K562 (cell line): ENCODE measurements around the gene ZDHHC14. TPM values are rescaled to one million over a fixed set of nuclear protein-coding genes. Genes with fewer than 3 reads are reported as not detected.
"Not testable (repeated sequence)": the region's sequence is repeated elsewhere in the genome, so short reads cannot be mapped to it uniquely, and the experiment has no call there.

Experiments used
- ATAC-seq: fragments of 200-7000 bp; cut with Tn5 transposase; 3 replicates; pipeline ENCODE4 v1.9.1; 2020; ENCODE audit warnings: moderate library complexity
- BruUV-seq: library from RNA; stranded (reverse); fragments of 400-500 nt; replicated peaks from 2 replicates; lab custom pipeline; 2021; lab: Mats Ljungman, UMichigan
- CTCF ChIA-PET: fragments of 300-600 bp; formaldehyde crosslinking; extraction: SDS; loops from one replicate; lab custom pipeline; 2021; ENCODE audit warnings: low intra/inter-chr PET ratio; lab: Yijun Ruan, JAX
- POLR2A ChIA-PET: fragments of 300-600, 350-650 bp; sonication (Branson Sonifier 250); formaldehyde crosslinking; extraction: SDS; loops from one replicate; lab custom pipeline; 2021; ENCODE audit warnings: antibody characterized with exemption, inconsistent platforms; lab: Yijun Ruan, JAX
- DNase-seq, 4 experiments: peaks; one replicate each; pipeline versions ENCODE4 v3.0.0 to v3.0.0-alpha.2; 2011 to 2018; ENCODE audit warnings: low spot score in 3 of 4, mixed read lengths in 3 of 4; ENCODE audit errors: extremely low read depth in 1 of 4
- FAIRE-seq: peaks from 2 replicates; lab custom pipeline; 2011; peaks lifted over from hg19 to GRCh38; lab: Jason Lieb, UNC
- H2AFZ ChIP-seq: 2 replicates; pipeline ENCODE4 v1.6.0; 2011; ENCODE audit warnings: low read depth, low read length, control low read depth, inconsistent platforms
- H3K27ac ChIP-seq: fragments of 200-600 bp; 3 replicates; pipeline ENCODE4 v1.8.0; 2011; ENCODE audit warnings: low read depth, mild to moderate bottlenecking, control low read depth, inconsistent platforms, low read length, moderate library complexity, mixed read lengths; ENCODE audit errors: extremely low read depth
- H3K27me3 ChIP-seq, 2 experiments: fragments of 300-600 bp in 1 of 2; 2 replicates in 1 of 2; 3 replicates in 1 of 2; pipeline versions ENCODE4 v1.6.0 to v1.8.0; 2011; ENCODE audit warnings: inconsistent platforms in 2 of 2, low read length in 2 of 2, mild to moderate bottlenecking in 1 of 2, mixed read lengths in 1 of 2, moderate library complexity in 1 of 2; ENCODE audit not compliant: control insufficient read depth in 2 of 2, insufficient read depth in 2 of 2
- H3K36me3 ChIP-seq: fragments of 300-600 bp; 3 replicates; pipeline ENCODE4 v1.8.0; 2011; ENCODE audit warnings: mild to moderate bottlenecking, low read length, inconsistent platforms; ENCODE audit not compliant: control insufficient read depth, insufficient read depth
- H3K4me1 ChIP-seq, 2 experiments: fragments of 200-600 bp in 1 of 2; replicated peaks in 1 of 2; 2 replicates in 1 of 2; 3 replicates in 1 of 2; pipeline versions ENCODE4 v1.5.1 to v1.8.0; 2011; ENCODE audit warnings: inconsistent platforms in 2 of 2, low read length in 2 of 2, mild to moderate bottlenecking in 1 of 2, mixed read lengths in 1 of 2, moderate library complexity in 1 of 2; ENCODE audit not compliant: control insufficient read depth in 2 of 2, insufficient read depth in 2 of 2
- H3K4me2 ChIP-seq: 2 replicates; pipeline ENCODE4 v1.6.1; 2011; ENCODE audit warnings: low read length, control low read depth, inconsistent platforms, mixed read lengths; ENCODE audit not compliant: insufficient read depth
- H3K4me3 ChIP-seq: fragments of 200-600 bp; sonication (generic), shearing (Covaris generic); 2 replicates; pipeline ENCODE4 v1.5.1; 2016; ENCODE audit warnings: control low read depth, inconsistent platforms
- H3K79me2 ChIP-seq: fragments of 200-600 bp; 3 replicates; pipeline ENCODE4 v1.8.0; 2011; ENCODE audit warnings: low read length, inconsistent platforms; ENCODE audit not compliant: control insufficient read depth, insufficient read depth
- H3K9ac ChIP-seq, 2 experiments: 2 replicates each; pipeline versions ENCODE4 v1.6.0 to v1.6.1; 2011; ENCODE audit warnings: low read depth in 2 of 2, low read length in 2 of 2, control low read depth in 1 of 2, inconsistent platforms in 1 of 2, mild to moderate bottlenecking in 1 of 2, mixed read lengths in 1 of 2; ENCODE audit not compliant: insufficient read depth in 1 of 2
- H3K9me1 ChIP-seq: one replicate; pipeline ENCODE4 v1.6.0; 2011; ENCODE audit warnings: inconsistent platforms, mild to moderate bottlenecking, low read length, moderate library complexity; ENCODE audit not compliant: control insufficient read depth, insufficient read depth
- H3K9me3 ChIP-seq: replicated peaks from 2 replicates; pipeline ENCODE4 v1.5.1; 2011; ENCODE audit warnings: low read depth, low read length, inconsistent platforms; ENCODE audit not compliant: control insufficient read depth, insufficient read depth
- H4K20me1 ChIP-seq: replicated peaks from 2 replicates; pipeline ENCODE4 v1.6.1; 2011; ENCODE audit warnings: low read length, inconsistent platforms, mixed read lengths; ENCODE audit not compliant: control insufficient read depth, insufficient read depth
- CHAMP1 ChIP-seq: fragments of 450-650 bp; IDR thresholded peaks from 2 replicates; pipeline ENCODE4 v1.6.1; 2016; ENCODE audit warnings: mild to moderate bottlenecking
- WGBS: fragments of 100-300 bp; shearing (Covaris generic); methylation state at CpG from one replicate; pipeline ENCODE4 v1.1.6; 2016; ENCODE audit warnings: low coverage, mixed read lengths; ENCODE audit not compliant: insufficient coverage; ENCODE audit errors: missing lambda C conversion rate; 5-methylcytosine and 5-hydroxymethylcytosine counted together
- in situ Hi-C: fragments of 300-500 bp; cut with MboI; formaldehyde crosslinking; loops from 4 replicates; pipeline ENCODE4 v1.15.0; 2018; ENCODE audit warnings: inconsistent platforms, mixed read lengths
- intact Hi-C: fragments of 100-400 bp; cut with micrococcal nuclease; formaldehyde crosslinking; loops from 2 replicates; pipeline ENCODE4 v1.14.2; 2022
- polyA plus RNA-seq, 8 experiments: library from polyadenylated mRNA; depleted of rRNA in 4 of 8; stranded (reverse) in 5 of 8; unstranded in 3 of 8; fragments of >200 nt; fragmentation: Nextera tagmentation in 2 of 8; fragmentation: Illumina TruSeq in 1 of 8; extraction: Ambion mirVana in 2 of 8; extraction: Trizol in 1 of 8; gene quantifications; 2 replicates each; pipeline versions ENCODE4 v1.2.1 to v1.2.3, GENCODE V29; 2011 to 2014; ENCODE audit warnings: inconsistent platforms in 1 of 8, missing spikeins in 1 of 8
- total RNA-seq, 7 experiments: library from RNA; depleted of rRNA in 6 of 7; stranded (reverse); fragments of >200 nt in 6 of 7; fragmentation: Illumina TruSeq in 2 of 7; extraction: Trizol in 2 of 7; gene quantifications; 2 replicates each; pipeline versions ENCODE4 v1.2.1 to v1.2.3, GENCODE V29; 2011 to 2021; ENCODE audit warnings: low replicate concordance in 1 of 7
- TF ChIP-seq, protein P1 (sequence below), 2 experiments: fragments of 450-650 bp; IDR thresholded peaks; 2 replicates each; pipeline ENCODE4 v1.6.1; 2018; ENCODE audit warnings: mild to moderate bottlenecking in 2 of 2, low read depth in 1 of 2; ENCODE audit not compliant: partially characterized antibody in 2 of 2
- TF ChIP-seq, protein P2 (sequence below): sonication (generic); formaldehyde crosslinking; IDR thresholded peaks from 2 replicates; pipeline ENCODE4 v1.9.0; 2022; ENCODE audit warnings: mild to moderate bottlenecking, missing genetic modification reagents

ZDHHC14 gene
- total and polyA plus RNA-seq, 9 of the 15 experiments (the other 6 are each of a cell fraction or from before 2014, with no cell fraction given), result 0.92 to 23.1 (median 13.8) TPM

GRCh38 chr6:157699777-157700636 is 319.0 kb downstream of the ZDHHC14 start (continued):
- no peak for TF ChIP-seq CHAMP1
- TF ChIP-seq, protein P1, sequence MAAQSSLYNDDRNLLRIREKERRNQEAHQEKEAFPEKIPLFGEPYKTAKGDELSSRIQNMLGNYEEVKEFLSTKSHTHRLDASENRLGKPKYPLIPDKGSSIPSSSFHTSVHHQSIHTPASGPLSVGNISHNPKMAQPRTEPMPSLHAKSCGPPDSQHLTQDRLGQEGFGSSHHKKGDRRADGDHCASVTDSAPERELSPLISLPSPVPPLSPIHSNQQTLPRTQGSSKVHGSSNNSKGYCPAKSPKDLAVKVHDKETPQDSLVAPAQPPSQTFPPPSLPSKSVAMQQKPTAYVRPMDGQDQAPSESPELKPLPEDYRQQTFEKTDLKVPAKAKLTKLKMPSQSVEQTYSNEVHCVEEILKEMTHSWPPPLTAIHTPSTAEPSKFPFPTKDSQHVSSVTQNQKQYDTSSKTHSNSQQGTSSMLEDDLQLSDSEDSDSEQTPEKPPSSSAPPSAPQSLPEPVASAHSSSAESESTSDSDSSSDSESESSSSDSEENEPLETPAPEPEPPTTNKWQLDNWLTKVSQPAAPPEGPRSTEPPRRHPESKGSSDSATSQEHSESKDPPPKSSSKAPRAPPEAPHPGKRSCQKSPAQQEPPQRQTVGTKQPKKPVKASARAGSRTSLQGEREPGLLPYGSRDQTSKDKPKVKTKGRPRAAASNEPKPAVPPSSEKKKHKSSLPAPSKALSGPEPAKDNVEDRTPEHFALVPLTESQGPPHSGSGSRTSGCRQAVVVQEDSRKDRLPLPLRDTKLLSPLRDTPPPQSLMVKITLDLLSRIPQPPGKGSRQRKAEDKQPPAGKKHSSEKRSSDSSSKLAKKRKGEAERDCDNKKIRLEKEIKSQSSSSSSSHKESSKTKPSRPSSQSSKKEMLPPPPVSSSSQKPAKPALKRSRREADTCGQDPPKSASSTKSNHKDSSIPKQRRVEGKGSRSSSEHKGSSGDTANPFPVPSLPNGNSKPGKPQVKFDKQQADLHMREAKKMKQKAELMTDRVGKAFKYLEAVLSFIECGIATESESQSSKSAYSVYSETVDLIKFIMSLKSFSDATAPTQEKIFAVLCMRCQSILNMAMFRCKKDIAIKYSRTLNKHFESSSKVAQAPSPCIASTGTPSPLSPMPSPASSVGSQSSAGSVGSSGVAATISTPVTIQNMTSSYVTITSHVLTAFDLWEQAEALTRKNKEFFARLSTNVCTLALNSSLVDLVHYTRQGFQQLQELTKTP (IDR thresholded peaks at IDR 0.05; ENCODE audit: low read depth in 1 of 2, partially characterized antibody in 2 of 2), result no peak
- TF ChIP-seq, protein P2, sequence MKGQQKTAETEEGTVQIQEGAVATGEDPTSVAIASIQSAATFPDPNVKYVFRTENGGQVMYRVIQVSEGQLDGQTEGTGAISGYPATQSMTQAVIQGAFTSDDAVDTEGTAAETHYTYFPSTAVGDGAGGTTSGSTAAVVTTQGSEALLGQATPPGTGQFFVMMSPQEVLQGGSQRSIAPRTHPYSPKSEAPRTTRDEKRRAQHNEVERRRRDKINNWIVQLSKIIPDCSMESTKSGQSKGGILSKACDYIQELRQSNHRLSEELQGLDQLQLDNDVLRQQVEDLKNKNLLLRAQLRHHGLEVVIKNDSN (CRISPR knock-in tag), result no peak

GRCh38 chr6:157706351-157706750 is 325.4 kb downstream of the ZDHHC14 start:
- H3K27me3 ChIP-seq, H3K4me1 ChIP-seq, CTCF ChIA-PET, BruUV-seq, H3K36me3 ChIP-seq, H3K4me3 ChIP-seq, ATAC-seq, H3K9ac ChIP-seq, H3K4me2 ChIP-seq, H3K9me3 ChIP-seq, FAIRE-seq, H2AFZ ChIP-seq, H3K79me2 ChIP-seq, intact Hi-C loops, H3K27ac ChIP-seq, H3K9me1 ChIP-seq, in situ Hi-C loops, DNase-seq, H4K20me1 ChIP-seq: not testable (repeated sequence)
- 25% methylated on average over 6 of the region's 6 CpGs for WGBS
- POLR2A ChIA-PET, result interaction anchor here (0.6 kb wide), 1 partner anchor 11 kb away, joined by 3 read pairs; no protein-coding TSS in a partner anchor
